Endothelial cell (in vitro differentiated cells): Measurements from ENCODE around the gene EVA1C. TPM values are rescaled to one million over a fixed set of nuclear protein-coding genes. Genes with fewer than 3 reads are reported as not detected.

Source experiments
- DNase-seq: peaks from one replicate; pipeline ENCODE4 v3.0.0; 2021; ENCODE audit warnings: low spot score
- H3K27ac Mint-ChIP-seq: one replicate; pipeline ENCODE4 v1.8.0; 2021; ENCODE audit warnings: mixed read lengths, inconsistent platforms; ENCODE audit not compliant: unreplicated experiment
- H3K27me3 Mint-ChIP-seq: one replicate; pipeline ENCODE4 v1.8.0; 2021; ENCODE audit warnings: mild to moderate bottlenecking, moderate library complexity, mixed read lengths, inconsistent platforms; ENCODE audit not compliant: unreplicated experiment
- H3K36me3 Mint-ChIP-seq: one replicate; pipeline ENCODE4 v1.8.0; 2021; ENCODE audit warnings: mild to moderate bottlenecking, low read depth, mixed read lengths, inconsistent platforms; ENCODE audit not compliant: unreplicated experiment
- H3K4me1 Mint-ChIP-seq: one replicate; pipeline ENCODE4 v1.8.0; 2021; ENCODE audit warnings: mild to moderate bottlenecking, mixed read lengths, inconsistent platforms; ENCODE audit not compliant: unreplicated experiment
- H3K4me3 Mint-ChIP-seq: one replicate; pipeline ENCODE4 v1.8.0; 2021; ENCODE audit warnings: mild to moderate bottlenecking, mixed read lengths, inconsistent platforms; ENCODE audit not compliant: unreplicated experiment
- H3K9me3 Mint-ChIP-seq: one replicate; pipeline ENCODE4 v1.8.0; 2021; ENCODE audit warnings: mixed read lengths, inconsistent platforms; ENCODE audit not compliant: unreplicated experiment
- CTCF ChIP-seq: fragments of 200-600 bp; sonication (generic); IDR thresholded peaks from one replicate; pipeline ENCODE4 v1.5.0; 2021; ENCODE audit warnings: antibody characterized with exemption; ENCODE audit not compliant: unreplicated experiment
- total RNA-seq: library from RNA; stranded (reverse); fragmentation: NEBNext Ultra II Directional; extraction: Animal tissue kit (Norgen Biotek cat#: 25700); gene quantifications from one replicate; pipeline ENCODE4 v1.2.1, GENCODE V29; 2021; ENCODE audit not compliant: unreplicated experiment

The EVA1C gene
- total RNA-seq, 1 donor from 2014 or later, result 1.1 TPM

GRCh38 chr21:32544697-32545096 is 132.2 kb downstream of the EVA1C start:
- Mint-ChIP-seq H3K4me3 (no peak overlapping the region), H3K27me3 (no peaks in the 10 kb centered on the region), H3K36me3 (no peaks in the 10 kb centered on the region), H3K9me3 (no peaks in the 10 kb centered on the region), H3K27ac (no peak overlapping the region), H3K4me1 (no peaks in the 10 kb centered on the region)
- no peak for DNase-seq
- TF ChIP-seq CTCF, result no peak

- DNase-seq, result no peak
Observed at GRCh38 chr21:32545948-32546441, 133.5 kb downstream of the EVA1C start.

GRCh38 chr21:32547018-32547417 is 134.5 kb downstream of the EVA1C start:
- no peaks in the 10 kb centered on the region for H3K4me1 Mint-ChIP-seq
- no peak for DNase-seq
- H3K9me3 Mint-ChIP-seq, result no peaks in the 10 kb centered on the region
- H3K4me3 Mint-ChIP-seq, result no peak overlapping the region
- H3K27me3 Mint-ChIP-seq, result no peaks in the 10 kb centered on the region
- no peak for TF ChIP-seq CTCF
- H3K36me3 Mint-ChIP-seq, result no peaks in the 10 kb centered on the region
- no peak overlapping the region for H3K27ac Mint-ChIP-seq

More at GRCh38 chr21:32545948-32546441, 133.5 kb downstream of the EVA1C start:
- Mint-ChIP-seq H3K9me3 (no peaks in the 10 kb centered on the region), H3K27me3 (no peaks in the 10 kb centered on the region), H3K27ac (no peak overlapping the region), H3K36me3 (no peaks in the 10 kb centered on the region), H3K4me1 (no peaks in the 10 kb centered on the region), H3K4me3 (no peak overlapping the region)
- TF ChIP-seq CTCF, result no peak

- no peak for TF ChIP-seq CTCF
- H3K27ac Mint-ChIP-seq, result no peak overlapping the region
- H3K9me3 Mint-ChIP-seq, result no peaks in the 10 kb centered on the region
- no peak overlapping the region for H3K4me3 Mint-ChIP-seq
- no peaks in the 10 kb centered on the region for H3K27me3 Mint-ChIP-seq
- no peak for DNase-seq
- H3K4me1 Mint-ChIP-seq, result no peaks in the 10 kb centered on the region
- H3K36me3 Mint-ChIP-seq, result no peaks in the 10 kb centered on the region
Observed at GRCh38 chr21:32548978-32549377, 136.5 kb downstream of the EVA1C start.

GRCh38 chr21:32549440-32549839 is 136.9 kb downstream of the EVA1C start:
- no peak for DNase-seq
- H3K9me3 Mint-ChIP-seq, result no peaks in the 10 kb centered on the region
- no peak overlapping the region for H3K4me3 Mint-ChIP-seq
- no peak for TF ChIP-seq CTCF
- peaks cover under 1% of the 10 kb centered on the region for H3K4me1 Mint-ChIP-seq
- no peaks in the 10 kb centered on the region for H3K36me3 Mint-ChIP-seq
- no peaks in the 10 kb centered on the region for H3K27me3 Mint-ChIP-seq
- no peak overlapping the region for H3K27ac Mint-ChIP-seq
